ENCODE measurements around the gene TLCD3A.
"Not testable (repeated sequence)": the region's sequence is repeated elsewhere in the genome, so short reads cannot be mapped to it uniquely, and the experiment has no call there.

Gene TLCD3A

DNA sequence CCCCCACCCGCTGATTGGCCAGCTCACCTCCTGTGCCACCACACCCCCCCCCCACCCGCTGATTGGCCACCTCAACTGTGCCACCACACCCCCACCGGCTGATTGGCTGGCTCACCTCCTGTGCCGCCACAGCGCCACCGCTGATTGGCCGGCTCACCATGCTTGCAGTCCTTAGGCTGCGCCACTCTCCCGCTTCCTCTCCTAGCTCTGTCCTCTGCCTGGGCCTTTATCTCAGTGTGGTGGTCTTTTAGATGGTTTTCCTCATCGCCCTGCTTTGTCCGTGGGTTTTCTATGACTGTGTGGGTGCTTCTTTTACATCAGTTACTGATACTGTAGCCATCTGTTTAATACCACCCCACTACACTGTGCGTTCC, 58.5 kb downstream of the TLCD3A start:
- not testable (repeated sequence) for H4K8ac ChIP-seq (ENCODE audit: low read depth, low read length); H3K36me3 ChIP-seq (ENCODE audit: control insufficient read depth, insufficient read depth, low read length); H3K23ac ChIP-seq (ENCODE audit: low read length); H3K18ac ChIP-seq (ENCODE audit: low read length); H3K27me3 ChIP-seq (ENCODE audit: insufficient read depth, low read length, poor library complexity); H4K5ac ChIP-seq (ENCODE audit: low read length); H3K4me2 ChIP-seq (ENCODE audit: low read length); H2AK5ac ChIP-seq (ENCODE audit: low read length); H3K4ac ChIP-seq (ENCODE audit: low read depth, low read length); H3K79me1 ChIP-seq (ENCODE audit: low read length); H2BK15ac ChIP-seq (replicated peaks; ENCODE audit: low read depth); H3K4me1 ChIP-seq (ENCODE audit: control insufficient read depth, low read depth, low read length); H3K79me2 ChIP-seq (ENCODE audit: control insufficient read depth, insufficient read depth, low read length); H3K27ac ChIP-seq (ENCODE audit: low read depth, low read length); H2BK5ac ChIP-seq (ENCODE audit: low read length); H2BK120ac ChIP-seq (ENCODE audit: low read depth, low read length); H3K4me3 ChIP-seq (ENCODE audit: low read length)
- H3K56ac ChIP-seq (ENCODE audit: low read length) = peak overlapping the region; percentile 34
- DNase-seq = peak; percentile 79
- no CpG with 5 or more reads among the region's 12 CpGs for WGBS (ENCODE audit: extremely low coverage, insufficient coverage, low lambda C conversion rate)
- H3K9ac ChIP-seq (ENCODE audit: low read length) = peak overlapping the region; percentile 42

DNA sequence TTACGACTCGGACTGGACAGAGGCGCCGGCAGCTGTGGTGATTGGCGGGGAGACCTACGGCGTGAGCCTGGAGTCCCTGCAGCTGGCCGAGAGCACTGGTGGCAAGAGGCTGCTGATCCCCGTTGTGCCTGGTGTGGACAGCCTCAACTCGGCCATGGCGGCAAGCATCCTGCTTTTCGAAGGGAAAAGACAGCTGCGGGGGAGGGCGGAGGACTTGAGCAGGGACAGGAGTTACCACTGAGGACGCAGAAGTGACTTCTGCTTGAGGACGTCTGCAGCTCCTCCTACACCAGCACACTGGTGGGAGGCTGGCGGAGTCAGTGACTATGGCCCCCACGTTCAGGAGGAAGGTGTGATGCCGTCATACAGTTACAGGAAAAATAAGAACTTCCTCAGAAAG, 59.4 kb downstream of the TLCD3A start:
- H3K36me3 ChIP-seq (ENCODE audit: control insufficient read depth, insufficient read depth, low read length) = peaks cover 10% of the 10 kb centered on the region
- no peak overlapping the region for H3K23ac ChIP-seq (ENCODE audit: low read length)
- DNase-seq = no peak
- peaks cover 6% of the 10 kb centered on the region for H3K79me1 ChIP-seq (ENCODE audit: low read length)
- H2BK5ac ChIP-seq (ENCODE audit: low read length) = no peak overlapping the region
- H4K8ac ChIP-seq (ENCODE audit: low read depth, low read length) = no peak overlapping the region
- H3K9ac ChIP-seq (ENCODE audit: low read length) = no peak overlapping the region
- H3K4me2 ChIP-seq (ENCODE audit: low read length) = no peak overlapping the region
- H3K56ac ChIP-seq (ENCODE audit: low read length) = no peak overlapping the region
- H2BK15ac ChIP-seq (replicated peaks; ENCODE audit: low read depth) = no peak overlapping the region
- no peak overlapping the region for H2BK120ac ChIP-seq (ENCODE audit: low read depth, low read length)
- H3K18ac ChIP-seq (ENCODE audit: low read length) = no peak overlapping the region
- no peaks in the 10 kb centered on the region for H3K27me3 ChIP-seq (ENCODE audit: insufficient read depth, low read length, poor library complexity)
- H3K79me2 ChIP-seq (ENCODE audit: control insufficient read depth, insufficient read depth, low read length) = no peaks in the 10 kb centered on the region
- WGBS (ENCODE audit: extremely low coverage, insufficient coverage, low lambda C conversion rate) = no CpG with 5 or more reads among the region's 19 CpGs
- H3K4me3 ChIP-seq (ENCODE audit: low read length) = no peak overlapping the region
- H2AK5ac ChIP-seq (ENCODE audit: low read length) = no peak overlapping the region
- no peak overlapping the region for H3K27ac ChIP-seq (ENCODE audit: low read depth, low read length)
- H4K5ac ChIP-seq (ENCODE audit: low read length) = no peak overlapping the region
- no peak overlapping the region for H3K4ac ChIP-seq (ENCODE audit: low read depth, low read length)
- peaks cover 5% of the 10 kb centered on the region for H3K4me1 ChIP-seq (ENCODE audit: control insufficient read depth, low read depth, low read length)

DNA sequence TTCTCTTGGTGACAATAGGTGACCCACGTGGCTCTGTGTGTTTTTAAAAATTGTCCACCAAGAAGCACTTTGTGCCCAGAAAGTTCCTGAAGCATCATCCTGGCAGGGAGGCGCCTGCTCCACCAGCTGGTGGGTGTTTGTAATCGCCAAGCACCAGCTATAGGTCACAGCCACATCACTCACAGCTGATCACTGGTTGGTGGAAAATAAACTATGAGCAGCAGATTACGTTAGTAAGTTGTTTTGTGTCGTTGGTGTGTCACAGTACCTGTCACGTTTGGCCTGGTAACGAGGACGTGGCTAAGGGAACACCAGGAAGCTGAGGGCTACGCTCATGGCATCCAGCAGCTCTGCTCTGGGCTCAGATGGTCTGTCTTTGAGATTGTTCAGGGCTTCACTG, 59.9 kb downstream of the TLCD3A start:
- Histone ChIP-seq H3K27me3 (ENCODE audit: insufficient read depth, low read length, poor library complexity) (no peaks in the 10 kb centered on the region), H2BK120ac (ENCODE audit: low read depth, low read length) (no peak overlapping the region), H3K4me2 (ENCODE audit: low read length) (no peak overlapping the region), H3K79me2 (ENCODE audit: control insufficient read depth, insufficient read depth, low read length) (no peaks in the 10 kb centered on the region), H3K4me1 (ENCODE audit: control insufficient read depth, low read depth, low read length) (peaks cover 5% of the 10 kb centered on the region), H4K8ac (ENCODE audit: low read depth, low read length) (no peak overlapping the region), H4K5ac (ENCODE audit: low read length) (no peak overlapping the region), H3K23ac (ENCODE audit: low read length) (no peak overlapping the region), H3K9ac (ENCODE audit: low read length) (no peak overlapping the region), H3K4me3 (ENCODE audit: low read length) (no peak overlapping the region), H3K18ac (ENCODE audit: low read length) (no peak overlapping the region), H3K56ac (ENCODE audit: low read length) (no peak overlapping the region), H2AK5ac (ENCODE audit: low read length) (no peak overlapping the region), H2BK5ac (ENCODE audit: low read length) (no peak overlapping the region), H2BK15ac (replicated peaks; ENCODE audit: low read depth) (no peak overlapping the region), H3K4ac (ENCODE audit: low read depth, low read length) (no peak overlapping the region), H3K27ac (ENCODE audit: low read depth, low read length) (no peak overlapping the region), H3K79me1 (ENCODE audit: low read length) (peaks cover 6% of the 10 kb centered on the region), H3K36me3 (ENCODE audit: control insufficient read depth, insufficient read depth, low read length) (peaks cover 13% of the 10 kb centered on the region)
- no CpG with 5 or more reads among the region's 9 CpGs for WGBS (ENCODE audit: extremely low coverage, insufficient coverage, low lambda C conversion rate)
- DNase-seq = peak; percentile 59

Measured in mesendoderm (in vitro differentiated cells).